Transverse colon (tissue), 4 donors: Measurements from ENCODE around the gene KLC4. TPM values are rescaled to one million over a fixed set of nuclear protein-coding genes. Genes with fewer than 3 reads are reported as not detected.

Experiments
- DNase-seq: peaks from one replicate; pipeline ENCODE4 v3.0.0-alpha.2; 2019
- H3K27ac ChIP-seq, 4 donors: fragments of 200-600 bp; sonication (generic); 2 replicates each; pipeline ENCODE4 v1.5.1; 2016 to 2018; ENCODE audit warnings: inconsistent platforms in 4 of 4
- H3K27me3 ChIP-seq: fragments of 200-600 bp; sonication (generic); 2 replicates; pipeline ENCODE4 v1.5.1; 2017; ENCODE audit warnings: inconsistent platforms
- H3K36me3 ChIP-seq, 4 donors: fragments of 200-600 bp; sonication (generic); 2 replicates each; pipeline ENCODE4 v1.5.1; 2017 to 2019; ENCODE audit warnings: inconsistent platforms in 4 of 4
- H3K4me1 ChIP-seq, 4 donors: fragments of 200-600 bp; sonication (generic); 2 replicates each; pipeline ENCODE4 v1.5.1; 2017 to 2020; ENCODE audit warnings: inconsistent platforms in 4 of 4
- H3K4me3 ChIP-seq, 4 donors: fragments of 200-600 bp; sonication (generic); 1 replicate in 1 of 4; 2 replicates in 3 of 4; pipeline versions ENCODE4 v1.5.1 to v1.6.1; 2017 to 2019; ENCODE audit warnings: inconsistent platforms in 4 of 4
- H3K9me3 ChIP-seq, 2 donors: fragments of 200-600 bp; sonication (generic); 2 replicates each; pipeline ENCODE4 v1.5.1; 2017 to 2019; ENCODE audit warnings: inconsistent platforms in 2 of 2
- CTCF ChIP-seq, 5 experiments: fragments of 200-600 bp in 3 of 5; fragments of 450-650 bp in 2 of 5; sonication (generic) in 3 of 5; IDR thresholded peaks; 1 replicate in 2 of 5; 2 replicates in 3 of 5; pipeline ENCODE4 v1.5.1; 2016 to 2017; ENCODE audit warnings: antibody characterized with exemption in 5 of 5, inconsistent platforms in 3 of 5, mild to moderate bottlenecking in 2 of 5, moderate library complexity in 1 of 5
- EP300 ChIP-seq: sonication (generic); formaldehyde crosslinking; IDR thresholded peaks from one replicate; pipeline ENCODE4 v1.6.1; 2017; ENCODE audit warnings: antibody characterized with exemption, low read depth
- POLR2A ChIP-seq: fragments of 450-650 bp; IDR thresholded peaks from one replicate; pipeline ENCODE4 v1.6.1; 2016; ENCODE audit warnings: antibody characterized with exemption, mild to moderate bottlenecking, moderate library complexity
- POLR2AphosphoS5 ChIP-seq, 3 donors: sonication (generic); formaldehyde crosslinking; IDR thresholded peaks; one replicate each; pipeline ENCODE4 v1.6.1; 2016; ENCODE audit warnings: antibody characterized with exemption in 3 of 3
- WGBS, 2 donors: methylation state at CpG; one replicate each; pipeline ENCODE4 v1.1.5; 2018; ENCODE audit warnings: low coverage in 1 of 2; 5-methylcytosine and 5-hydroxymethylcytosine counted together
- in situ Hi-C, 4 donors: fragments of 200-750 bp; cut with MboI; loops; one replicate each; pipeline versions ENCODE4 v1.15.0 to v1.15.1; 2017; ENCODE audit warnings: low sequenced_read_pairs in 3 of 4, low pct_ligation_motif_present in 1 of 4, low pct_unique_long_range_greater_than_20kb in 1 of 4
- intact Hi-C: fragments of 100-400 bp; cut with DNase I; formaldehyde crosslinking; loops from one replicate; pipeline ENCODE4 v1.15.1; 2023; ENCODE audit warnings: low total_unique reads
- total RNA-seq, 4 donors: library from RNA; depleted of rRNA; stranded (reverse); fragments of >200 nt; gene quantifications; one replicate each; pipeline ENCODE4 v1.1.0, GENCODE V29; 2016

KLC4 gene
- total RNA-seq, 4 donors from 2014 or later, result 91.9 to 296 (median 159) TPM

- Histone ChIP-seq H3K9me3 (no peaks in the 10 kb centered on the region), H3K27ac (no peak overlapping the region), H3K27me3 (no peaks in the 10 kb centered on the region), H3K4me1 (no peaks in the 10 kb centered on the region), H3K4me3 (no peak overlapping the region), H3K36me3 (peaks cover 0 to 29% (median 8%) of the 10 kb centered on the region in 4 donors)
- intact Hi-C loops, result no loop called here
- WGBS, 2 donors, result 81 to 95% methylated on average over 2 of the region's 2 CpGs
- in situ Hi-C loops, result no loop called here
- TF ChIP-seq POLR2A, result no peak
- TF ChIP-seq POLR2AphosphoS5 (IDR thresholded peaks at IDR 0.05), result no peak
- no peak for TF ChIP-seq CTCF (IDR thresholded peaks at IDR 0.05)
- TF ChIP-seq EP300, result no peak
- DNase-seq, result no peak
Observed at GRCh38 chr6:43033496-43034189, 25.8 kb upstream of the KLC4 start.

- TF ChIP-seq EP300 (no peak), POLR2AphosphoS5 (IDR thresholded peaks at IDR 0.05) (no peak), CTCF (IDR thresholded peaks at IDR 0.05) (no peak), POLR2A (no peak)
- DNase-seq, result no peak
- intact Hi-C loops (no loop called here), in situ Hi-C loops (no loop called here)
- H3K27ac ChIP-seq, result no peak overlapping the region
- H3K4me1 ChIP-seq, result no peaks in the 10 kb centered on the region
- H3K27me3 ChIP-seq, result no peaks in the 10 kb centered on the region
- no peaks in the 10 kb centered on the region for H3K9me3 ChIP-seq
- no peak overlapping the region for H3K4me3 ChIP-seq
- WGBS, 2 donors, result 87 to 100% methylated on average over 1 to 2 of the region's 2 CpGs
- H3K36me3 ChIP-seq, result peaks cover 0 to 24% (median 6%) of the 10 kb centered on the region in 4 donors
Observed at GRCh38 chr6:43034190-43034525, 25.3 kb upstream of the KLC4 start.

GRCh38 chr6:43035495-43036194 lies 23.8 kb upstream of the KLC4 start:
- Histone ChIP-seq H3K27ac (no peak overlapping the region), H3K4me3 (no peak overlapping the region), H3K36me3 (peaks cover 0 to 13% (median 2%) of the 10 kb centered on the region in 4 donors), H3K9me3 (no peaks in the 10 kb centered on the region), H3K4me1 (no peaks in the 10 kb centered on the region), H3K27me3 (no peaks in the 10 kb centered on the region)
- DNase-seq, result no peak
- no peak for TF ChIP-seq EP300
- no peak for TF ChIP-seq CTCF (IDR thresholded peaks at IDR 0.05)
- TF ChIP-seq POLR2A, result no peak
- TF ChIP-seq POLR2AphosphoS5 (IDR thresholded peaks at IDR 0.05), result no peak
- in situ Hi-C loops (no loop called here), intact Hi-C loops (no loop called here)
- WGBS, 2 donors, result 71% methylated on average over 4 of the region's 4 CpGs; no CpG with 5 or more reads in 1 of the 2 donors

GRCh38 chr6:43036712-43037111 lies 22.7 kb upstream of the KLC4 start:
- Histone ChIP-seq H3K4me3 (no peak overlapping the region), H3K27me3 (no peaks in the 10 kb centered on the region), H3K27ac (no peak overlapping the region), H3K4me1 (no peaks in the 10 kb centered on the region), H3K36me3 (peaks cover 0 to 13% (median 0%) of the 10 kb centered on the region in 4 donors), H3K9me3 (no peaks in the 10 kb centered on the region)
- no peak for TF ChIP-seq POLR2AphosphoS5 (IDR thresholded peaks at IDR 0.05)
- no peak for TF ChIP-seq CTCF (IDR thresholded peaks at IDR 0.05)
- intact Hi-C loops, result no loop called here
- WGBS, 2 donors, result 88 to 94% methylated on average over 8 to 9 of the region's 9 CpGs
- in situ Hi-C loops, result no loop called here
- DNase-seq, result no peak
